DOHH2 (cell line): Measurements from ENCODE around the gene TMEM9.

ENCODE experiments used
- H3F3A ChIP-seq: fragments of 200-600 bp; sonication (generic), shearing (Covaris generic); 2 replicates; pipeline ENCODE4 v1.6.0; 2016; ENCODE audit warnings: antibody characterized with exemption, mild to moderate bottlenecking; ENCODE audit not compliant: control insufficient read depth, insufficient read depth
- H3K27ac ChIP-seq: fragments of 200-600 bp; sonication (generic); 2 replicates; pipeline ENCODE4 v1.5.1; 2014; ENCODE audit warnings: low read depth, mild to moderate bottlenecking, low read length, moderate library complexity
- H3K27me3 ChIP-seq: fragments of 200-600 bp; sonication (generic); 2 replicates; pipeline ENCODE4 v1.6.1; 2014; ENCODE audit warnings: mild to moderate bottlenecking, low read length, mixed read lengths; ENCODE audit not compliant: control insufficient read depth
- H3K36me3 ChIP-seq: fragments of 200-600 bp; sonication (generic); 2 replicates; pipeline ENCODE4 v1.6.1; 2014; ENCODE audit warnings: mild to moderate bottlenecking, low read length, moderate library complexity, mixed read lengths; ENCODE audit not compliant: control insufficient read depth
- H3K4me1 ChIP-seq: fragments of 200-600 bp; sonication (generic); 2 replicates; pipeline ENCODE4 v1.6.1; 2014; ENCODE audit warnings: mild to moderate bottlenecking, low read length, mixed read lengths; ENCODE audit not compliant: control insufficient read depth
- H3K4me2 ChIP-seq: fragments of 200-600 bp; sonication (generic); 2 replicates; pipeline ENCODE4 v1.6.0; 2014; ENCODE audit warnings: mild to moderate bottlenecking, low read length, moderate library complexity
- H3K4me3 ChIP-seq: fragments of 200-600 bp; sonication (generic); 2 replicates; pipeline ENCODE4 v1.5.1; 2014; ENCODE audit warnings: mild to moderate bottlenecking, low read length, mixed read lengths
- H3K79me2 ChIP-seq: fragments of 200-600 bp; sonication (generic); 2 replicates; pipeline ENCODE4 v1.6.1; 2014; ENCODE audit warnings: mild to moderate bottlenecking, low read length, mixed read lengths; ENCODE audit not compliant: control insufficient read depth
- H3K9me2 ChIP-seq: fragments of 200-600 bp; sonication (generic); replicated peaks from 2 replicates; pipeline ENCODE4 v1.6.1; 2014; ENCODE audit warnings: mild to moderate bottlenecking, low read length, mixed read lengths; ENCODE audit not compliant: control insufficient read depth
- H3K9me3 ChIP-seq: fragments of 200-600 bp; sonication (generic); 2 replicates; pipeline ENCODE4 v1.6.1; 2014; ENCODE audit warnings: antibody characterized with exemption, low read length, mixed read lengths; ENCODE audit not compliant: control insufficient read depth, insufficient read depth
- H4K20me1 ChIP-seq: fragments of 200-600 bp; sonication (generic); 2 replicates; pipeline ENCODE4 v1.6.0; 2014; ENCODE audit warnings: low read depth, mild to moderate bottlenecking, antibody characterized with exemption, low read length, moderate library complexity; ENCODE audit not compliant: control insufficient read depth, insufficient read depth
- EZH2phosphoT487 ChIP-seq: fragments of 200-600 bp; sonication (generic); IDR thresholded peaks from 2 replicates; pipeline ENCODE4 v1.6.1; 2017; ENCODE audit warnings: borderline replicate concordance, mild to moderate bottlenecking, antibody characterized with exemption, low read length, moderate library complexity, mixed read lengths
- TF ChIP-seq, protein P1 (sequence below): fragments of 200-600 bp; sonication (generic); IDR thresholded peaks from one replicate; pipeline ENCODE4 v1.5.1; 2014; ENCODE audit warnings: antibody characterized with exemption, mild to moderate bottlenecking, low read depth, low read length; ENCODE audit not compliant: poor library complexity, severe bottlenecking

The TMEM9 gene

DNA sequence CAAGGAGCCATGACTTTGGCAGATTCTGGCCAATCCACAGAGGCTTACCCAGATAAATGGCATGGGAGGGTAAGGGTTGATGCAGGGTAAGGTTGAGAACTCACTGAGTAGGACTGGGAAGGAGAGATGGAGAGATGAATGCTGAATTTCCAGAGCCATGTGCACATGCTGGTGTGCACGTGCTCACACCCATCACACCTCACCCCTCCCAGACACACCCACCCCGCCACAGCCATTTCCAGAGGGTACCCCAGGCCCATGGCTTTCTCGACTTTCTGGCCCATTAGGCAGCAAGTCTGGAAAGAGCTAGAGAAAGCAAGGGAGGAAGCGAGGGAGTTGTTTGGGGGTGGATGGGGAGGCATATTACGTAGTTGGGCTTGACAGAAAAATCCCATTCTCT is 43.7 kb downstream of the TMEM9 start:
- Histone ChIP-seq H3K9me3 (no peaks in the 10 kb centered on the region), H4K20me1 (no peaks in the 10 kb centered on the region), H3K79me2 (no peaks in the 10 kb centered on the region), H3K27ac (no peak overlapping the region), H3K27me3 (peaks cover 4% of the 10 kb centered on the region; the same call in 1 of the 2 replicates), H3K36me3 (no peaks in the 10 kb centered on the region), H3K4me3 (no peak overlapping the region), H3K9me2 (no peaks in the 10 kb centered on the region), H3K4me1 (no peaks in the 10 kb centered on the region), H3K4me2 (no peak overlapping the region), H3F3A (no peaks in the 10 kb centered on the region)
- TF ChIP-seq, protein P1, sequence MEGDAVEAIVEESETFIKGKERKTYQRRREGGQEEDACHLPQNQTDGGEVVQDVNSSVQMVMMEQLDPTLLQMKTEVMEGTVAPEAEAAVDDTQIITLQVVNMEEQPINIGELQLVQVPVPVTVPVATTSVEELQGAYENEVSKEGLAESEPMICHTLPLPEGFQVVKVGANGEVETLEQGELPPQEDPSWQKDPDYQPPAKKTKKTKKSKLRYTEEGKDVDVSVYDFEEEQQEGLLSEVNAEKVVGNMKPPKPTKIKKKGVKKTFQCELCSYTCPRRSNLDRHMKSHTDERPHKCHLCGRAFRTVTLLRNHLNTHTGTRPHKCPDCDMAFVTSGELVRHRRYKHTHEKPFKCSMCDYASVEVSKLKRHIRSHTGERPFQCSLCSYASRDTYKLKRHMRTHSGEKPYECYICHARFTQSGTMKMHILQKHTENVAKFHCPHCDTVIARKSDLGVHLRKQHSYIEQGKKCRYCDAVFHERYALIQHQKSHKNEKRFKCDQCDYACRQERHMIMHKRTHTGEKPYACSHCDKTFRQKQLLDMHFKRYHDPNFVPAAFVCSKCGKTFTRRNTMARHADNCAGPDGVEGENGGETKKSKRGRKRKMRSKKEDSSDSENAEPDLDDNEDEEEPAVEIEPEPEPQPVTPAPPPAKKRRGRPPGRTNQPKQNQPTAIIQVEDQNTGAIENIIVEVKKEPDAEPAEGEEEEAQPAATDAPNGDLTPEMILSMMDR, result no peak
- no peak for TF ChIP-seq EZH2phosphoT487

DNA sequence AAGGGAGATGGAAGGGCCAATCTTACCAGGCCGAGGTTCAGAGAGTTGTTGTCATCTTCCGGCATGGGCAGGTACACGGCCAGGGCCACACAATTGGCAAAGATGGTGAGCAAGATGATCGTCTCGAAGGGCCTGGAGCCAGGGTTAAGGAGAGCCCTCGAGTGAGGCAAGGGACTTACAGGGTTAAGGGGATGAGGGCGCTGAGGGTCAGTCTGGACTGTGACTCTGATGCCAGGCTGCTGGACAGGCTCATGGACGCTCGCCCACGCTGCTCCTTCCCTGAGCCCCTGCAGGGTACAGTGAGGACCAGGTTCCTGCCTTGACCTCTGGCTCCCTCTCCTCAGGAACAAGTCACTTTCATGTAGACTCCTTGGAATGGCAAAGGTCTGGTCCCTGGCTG is 44.1 kb downstream of the TMEM9 start:
- Histone ChIP-seq H3K27ac (no peak overlapping the region), H3K36me3 (no peaks in the 10 kb centered on the region), H3K4me2 (no peak overlapping the region), H4K20me1 (no peaks in the 10 kb centered on the region), H3K4me3 (no peak overlapping the region), H3K27me3 (peaks cover 4% of the 10 kb centered on the region; the same call in 1 of the 2 replicates), H3F3A (no peaks in the 10 kb centered on the region), H3K9me3 (no peaks in the 10 kb centered on the region), H3K4me1 (no peaks in the 10 kb centered on the region), H3K9me2 (no peaks in the 10 kb centered on the region), H3K79me2 (no peaks in the 10 kb centered on the region)
- TF ChIP-seq EZH2phosphoT487, result no peak
- TF ChIP-seq, protein P1, result no peak

DNA sequence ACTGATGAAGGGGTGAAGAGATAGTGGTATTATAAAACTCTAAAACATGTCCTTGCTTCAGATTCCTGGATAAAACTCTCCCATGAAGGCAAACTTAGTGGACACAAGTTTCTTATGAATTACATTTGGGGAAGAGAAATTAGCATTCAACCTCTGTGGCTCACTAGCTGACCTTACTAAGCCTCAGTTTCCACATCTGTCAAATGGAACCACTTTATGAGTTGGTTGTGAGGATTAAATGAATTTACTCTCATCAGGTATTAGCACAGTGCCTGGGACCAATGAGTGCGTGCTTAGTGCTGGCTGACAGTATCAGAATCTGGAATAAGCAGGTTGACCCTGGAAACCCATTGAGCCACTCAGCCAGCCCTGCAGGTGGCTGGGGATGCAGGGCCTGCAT is 44.6 kb downstream of the TMEM9 start:
- Histone ChIP-seq H3K4me1 (no peaks in the 10 kb centered on the region), H3K9me3 (no peaks in the 10 kb centered on the region), H3K4me2 (no peak overlapping the region), H3K27me3 (peaks cover 4% of the 10 kb centered on the region; the same call in 1 of the 2 replicates), H4K20me1 (no peaks in the 10 kb centered on the region), H3K9me2 (no peaks in the 10 kb centered on the region), H3K27ac (no peak overlapping the region), H3K4me3 (no peak overlapping the region), H3K79me2 (no peaks in the 10 kb centered on the region), H3F3A (no peaks in the 10 kb centered on the region), H3K36me3 (no peaks in the 10 kb centered on the region)
- TF ChIP-seq, protein P1, result no peak
- TF ChIP-seq EZH2phosphoT487, result no peak

DNA sequence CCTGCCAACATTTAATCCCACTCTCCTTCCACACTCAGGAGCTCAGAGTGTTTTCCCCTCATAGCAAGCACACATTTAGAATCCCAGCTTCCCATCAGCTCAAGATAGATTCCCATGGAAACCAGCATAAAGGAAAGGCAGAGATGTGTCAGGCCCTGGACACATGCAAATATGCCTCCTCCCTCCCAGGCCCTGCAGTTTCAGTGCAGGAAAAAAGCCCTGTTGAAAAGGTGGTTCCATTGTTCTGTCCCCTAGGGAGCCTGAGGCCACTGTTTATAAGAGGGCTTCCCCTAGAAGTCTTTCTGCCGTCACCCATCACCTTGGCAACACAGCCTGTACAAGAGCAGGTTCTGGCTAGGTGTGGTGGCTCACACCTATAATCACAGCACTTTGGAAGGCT is 45.7 kb downstream of the TMEM9 start:
- TF ChIP-seq EZH2phosphoT487, result no peak
- TF ChIP-seq, protein P1, result no peak
- no peaks in the 10 kb centered on the region for H3K4me1 ChIP-seq

More for the DNA sequence above, 45.7 kb downstream of the TMEM9 start:
- Histone ChIP-seq H3K36me3 (no peaks in the 10 kb centered on the region), H3K27ac (no peak overlapping the region), H3K79me2 (no peaks in the 10 kb centered on the region), H3K27me3 (peaks cover 7% of the 10 kb centered on the region; the same call in 1 of the 2 replicates), H3K4me2 (no peak overlapping the region), H3K9me2 (no peaks in the 10 kb centered on the region), H3F3A (no peaks in the 10 kb centered on the region), H3K4me3 (no peak overlapping the region), H4K20me1 (no peaks in the 10 kb centered on the region), H3K9me3 (no peaks in the 10 kb centered on the region)
